Left renal cortex interstitium (tissue), 4 donors: ENCODE measurements around the gene IL1A. TPM values are rescaled to one million over a fixed set of nuclear protein-coding genes. Genes with fewer than 3 reads are reported as not detected.

Experiments
- DNase-seq, 4 donors: peaks; one replicate each; pipeline ENCODE4 v3.0.0-alpha.2; 2013; ENCODE audit warnings: low read depth in 4 of 4, low spot score in 2 of 4, missing footprints in 1 of 4
- polyA plus RNA-seq, 4 donors: library from polyadenylated mRNA; unstranded; fragments of 120-200 nt; gene quantifications; one replicate each; pipeline ENCODE4 v1.2.1, GENCODE V29; 2013; ENCODE audit not compliant: insufficient read length in 4 of 4

Gene IL1A
- polyA plus RNA-seq, 4 donors = 0.08 to 0.14 (median 0.13) TPM; not detected in 1

DNA sequence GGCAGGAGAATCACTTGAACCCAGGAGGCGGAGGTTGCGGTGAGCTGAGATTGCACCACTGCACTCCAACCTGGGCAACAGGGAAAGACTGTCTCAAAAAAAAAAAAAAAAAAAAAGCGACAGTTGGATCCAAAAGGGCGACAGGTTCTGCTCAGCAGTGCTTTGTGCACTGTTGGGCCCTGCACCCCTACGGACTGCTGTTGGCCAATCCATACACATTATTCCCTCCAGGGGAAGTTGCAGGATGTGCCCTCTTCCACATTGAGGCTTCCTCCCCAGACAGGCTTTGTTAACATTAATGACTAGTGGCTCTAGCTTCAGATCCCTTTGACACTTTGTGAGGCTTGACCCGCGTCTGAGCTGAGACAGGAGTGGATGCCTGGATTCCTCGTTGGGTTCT is 54.1 kb downstream of the IL1A start:
- no peak for DNase-seq

DNA sequence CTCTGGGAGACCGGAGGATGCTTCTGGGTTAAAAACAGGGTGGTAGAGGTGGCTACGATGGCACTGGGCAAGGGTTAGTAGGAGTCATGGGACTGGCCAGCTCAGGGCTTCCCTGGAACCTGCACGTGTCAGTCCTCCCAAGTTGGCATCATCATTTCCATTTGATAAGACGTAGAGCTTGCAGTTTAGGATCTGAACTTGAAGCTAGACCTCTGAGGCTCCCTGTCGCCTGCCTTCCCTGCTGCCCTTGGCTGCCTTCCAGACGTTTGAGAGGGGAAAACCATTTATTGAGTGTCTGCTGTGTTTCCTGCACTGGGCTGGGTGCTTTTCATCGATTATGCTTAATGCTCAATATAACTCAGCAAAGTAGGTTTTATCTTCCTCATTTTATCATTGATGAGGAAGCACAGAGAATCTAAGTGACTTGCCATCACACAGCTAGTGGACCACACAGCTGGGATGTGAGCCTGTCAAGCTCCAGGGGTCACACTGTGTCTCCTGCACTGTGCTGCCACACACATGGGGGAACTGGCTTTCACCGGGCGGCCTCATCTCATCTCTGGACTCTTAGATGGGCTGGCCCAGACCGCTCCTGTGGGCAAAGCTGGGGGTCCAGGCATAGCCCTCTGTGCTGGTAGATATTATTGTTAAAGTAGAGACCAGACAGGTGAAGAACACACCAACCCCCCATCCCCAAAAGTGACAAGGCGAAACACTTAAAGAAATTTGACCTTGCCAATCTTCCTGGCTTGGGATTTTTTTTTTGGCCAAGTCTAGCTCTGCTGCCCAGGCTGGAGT is 55.7 kb downstream of the IL1A start:
- DNase-seq = no peak

DNA sequence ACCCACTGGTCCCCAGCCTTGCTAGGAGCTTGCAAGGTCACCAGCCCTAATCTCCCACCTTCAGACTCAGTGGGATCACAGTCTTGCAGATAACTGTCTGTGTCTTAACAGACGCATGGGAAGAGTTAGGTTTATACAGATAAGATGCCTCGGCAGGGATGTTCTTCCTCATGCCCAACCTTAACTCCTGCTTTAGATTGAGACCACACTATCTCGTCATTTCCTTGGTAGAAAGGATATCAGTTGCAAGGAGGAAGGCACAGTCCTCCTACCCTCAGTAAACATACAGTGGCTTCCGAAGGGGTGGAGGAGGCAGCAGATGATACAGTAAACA is 56.3 kb downstream of the IL1A start:
- DNase-seq = no peak

DNA sequence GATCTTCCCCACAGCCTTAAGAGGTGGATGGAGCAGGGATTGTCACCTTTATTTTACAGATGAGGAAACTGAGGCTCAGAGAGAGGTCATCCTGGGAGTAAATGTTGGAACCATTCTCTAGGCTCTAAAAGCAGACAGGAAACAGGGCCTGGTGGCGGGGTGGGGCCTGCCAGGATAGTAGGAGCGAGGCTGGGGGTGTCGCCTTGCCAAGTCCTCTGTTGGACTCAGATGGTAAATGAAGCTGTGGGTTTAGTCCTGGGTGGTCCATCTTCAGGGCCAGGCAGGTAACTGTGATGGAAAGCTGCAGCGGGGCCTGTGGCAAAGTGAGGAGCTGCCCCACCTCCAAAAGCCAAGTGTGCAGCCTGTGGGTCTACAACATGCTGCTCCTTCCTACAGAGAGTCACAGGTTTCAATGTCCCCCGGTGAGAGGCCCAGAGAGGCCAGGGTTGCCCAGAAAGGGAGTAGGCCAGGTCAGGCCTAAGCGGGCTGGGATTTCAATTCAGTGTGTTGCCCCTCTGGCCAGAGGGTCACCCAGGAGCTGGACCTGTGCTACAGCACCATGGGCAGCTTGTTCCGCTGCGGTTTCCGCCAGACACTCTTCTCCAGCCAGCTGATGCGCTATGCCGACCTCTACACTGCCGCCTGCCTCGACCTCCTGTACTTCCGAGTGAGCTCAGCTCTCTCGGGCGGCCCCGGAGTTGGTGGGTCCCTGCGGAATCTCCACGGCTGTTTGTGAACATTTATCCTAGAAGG is 56.8 kb downstream of the IL1A start:
- DNase-seq = no peak

DNA sequence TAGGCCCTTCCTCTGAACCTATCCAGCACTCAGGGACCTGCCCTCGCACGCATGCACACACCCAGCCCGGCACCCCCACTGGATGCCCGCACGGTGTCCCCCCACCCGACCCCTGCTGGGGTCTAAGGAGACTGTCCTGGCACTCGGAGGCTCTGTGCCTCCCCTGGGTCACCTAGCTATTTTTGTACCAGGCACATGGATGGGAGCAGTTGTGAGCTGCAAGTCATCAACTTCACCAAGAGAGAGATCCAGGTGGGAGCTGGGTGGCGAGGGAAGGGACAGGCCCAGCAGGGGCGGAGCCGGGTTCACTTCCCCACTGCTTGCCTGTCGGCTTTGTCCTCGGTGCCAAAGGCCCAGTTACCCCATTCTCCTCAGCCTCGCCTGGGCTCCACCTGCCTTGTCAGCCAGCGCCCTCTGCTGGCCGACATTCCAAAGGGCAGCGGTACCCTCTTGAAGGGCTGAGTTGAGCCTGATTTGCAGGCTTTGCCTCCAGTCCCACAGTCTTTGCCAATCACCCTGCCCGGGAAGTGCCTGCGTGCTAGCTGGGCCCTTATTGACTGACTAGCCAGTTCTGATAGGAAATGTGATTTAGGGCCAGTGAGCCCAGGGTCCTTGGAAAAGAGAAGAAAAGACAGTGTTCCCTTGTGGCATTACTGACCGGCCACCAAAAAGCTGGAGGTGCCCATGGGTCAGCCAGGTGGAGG is 57.7 kb downstream of the IL1A start:
- DNase-seq = peak; percentile 64 to 75 (median 71)

DNA sequence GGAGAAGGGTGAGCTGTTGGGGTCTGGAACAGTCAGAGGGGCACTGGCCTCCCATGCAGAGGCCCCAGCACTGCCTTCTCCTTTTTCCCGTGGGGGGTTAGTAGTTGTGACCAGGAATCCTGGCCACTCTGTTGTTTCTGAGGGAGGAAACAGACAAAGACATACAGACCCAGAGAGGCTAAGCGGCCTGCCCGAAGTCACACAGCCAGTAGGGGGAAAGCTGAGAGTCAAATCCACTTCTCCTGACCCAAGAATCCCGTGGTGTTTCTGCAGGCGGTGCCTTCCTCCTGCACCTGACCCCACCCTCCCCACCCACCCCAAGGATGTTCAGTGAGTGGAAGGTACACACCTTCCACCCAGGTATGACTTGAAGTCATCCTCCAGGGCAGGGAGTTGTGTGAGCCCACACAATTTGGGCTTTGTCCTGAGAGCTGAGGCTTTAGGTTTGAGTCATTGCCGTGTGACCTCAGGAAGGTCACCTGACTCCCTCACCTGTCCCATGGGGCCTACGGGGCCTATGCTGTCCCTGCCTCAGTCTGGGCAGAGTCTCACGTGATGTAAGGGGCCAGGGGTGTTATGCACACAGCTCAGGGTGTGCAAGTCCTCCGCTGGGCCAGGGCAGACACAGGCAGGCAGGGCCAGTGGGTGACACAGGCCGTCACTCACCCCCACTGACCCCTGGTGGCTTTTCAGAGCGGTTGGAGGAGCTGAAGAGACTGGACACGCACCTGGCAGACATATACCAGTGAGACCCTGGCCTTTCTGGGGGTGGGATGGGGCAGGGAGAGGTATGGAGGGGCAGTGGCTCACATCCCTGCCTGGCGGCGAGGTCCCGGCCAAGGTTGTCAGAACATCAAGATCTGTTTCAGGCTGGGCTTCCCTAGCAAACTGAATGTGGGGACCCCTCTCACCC is 58.5 kb downstream of the IL1A start:
- no peak for DNase-seq

DNA sequence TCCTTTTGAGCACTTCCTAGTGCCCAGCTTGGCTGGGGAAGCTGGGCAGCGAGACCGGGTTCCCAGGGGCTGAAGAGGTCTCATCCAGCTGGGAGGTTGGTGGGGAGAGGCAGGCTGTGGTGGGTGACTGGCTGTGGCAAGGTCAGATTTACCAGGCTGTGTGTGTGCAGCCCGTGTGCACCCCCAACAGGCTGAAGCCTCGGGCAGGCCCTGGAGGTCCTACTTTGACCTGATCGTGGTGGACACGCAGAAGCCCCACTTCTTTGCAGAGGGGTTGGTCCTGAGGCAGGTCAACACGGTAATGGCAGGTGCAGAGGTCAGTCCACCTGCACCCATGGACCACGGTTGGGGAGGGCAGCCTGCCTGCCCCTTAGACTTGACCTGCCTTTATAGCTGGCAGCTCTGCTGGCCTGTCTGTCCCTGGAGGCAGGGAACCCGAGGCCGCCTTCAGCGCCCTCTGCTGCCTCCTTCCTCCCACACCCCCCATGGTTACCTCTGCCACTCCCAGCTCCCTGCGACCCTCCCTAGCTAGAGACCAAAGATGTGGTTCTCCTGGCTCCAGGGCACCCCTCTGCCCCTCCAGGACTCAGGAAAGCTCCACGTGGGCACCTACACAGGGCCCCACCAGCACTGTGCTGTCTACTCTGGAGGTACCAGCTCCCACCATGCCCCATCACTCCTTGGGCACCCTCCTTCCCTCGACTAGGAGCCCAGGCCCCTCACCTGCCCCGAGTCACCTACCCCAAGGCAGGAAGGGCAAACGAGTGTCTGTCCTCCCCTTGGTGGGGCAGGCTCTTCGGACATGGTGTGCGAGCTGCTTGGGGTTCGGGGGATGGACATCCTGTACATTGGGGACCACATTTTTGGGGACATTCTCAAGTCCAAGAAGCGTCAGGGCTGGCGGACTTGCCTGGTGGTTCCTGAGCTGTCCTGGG is 59.4 kb downstream of the IL1A start:
- DNase-seq = no peak

DNA sequence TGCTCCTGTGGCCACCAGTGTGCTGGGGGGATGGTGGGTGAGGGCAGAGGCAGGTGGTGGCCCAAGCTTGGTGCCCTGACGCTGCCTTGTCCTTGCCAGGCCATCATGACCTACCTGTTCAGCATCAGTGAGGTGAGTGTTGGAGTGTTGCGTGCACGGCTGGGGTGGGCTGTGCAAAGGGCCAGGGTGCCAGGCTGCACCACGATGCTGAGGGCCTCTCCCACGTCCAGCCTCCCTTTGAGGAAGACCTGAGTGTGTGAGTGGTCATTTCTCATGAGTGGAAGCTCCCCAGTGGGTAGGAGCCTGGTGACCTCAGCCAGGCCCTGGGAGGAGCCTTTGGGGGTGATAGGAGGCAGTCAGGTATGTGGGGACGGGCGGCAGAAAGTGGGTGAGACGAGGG is 60.3 kb downstream of the IL1A start:
- DNase-seq = no peak

Other genes starting within 250 kb of the IL1A start
- 10 to 100 TPM; 22.0 to 26.3 (median 23.0) TPM for gene POLR1B, start 242.0 kb downstream of the IL1A start, polyA plus RNA-seq
- 10 to 100 TPM; 23.0 to 44.6 (median 28.5) TPM for gene CHCHD5, start 199.9 kb downstream of the IL1A start, polyA plus RNA-seq
- gene SLC20A1, start 138.6 kb downstream of the IL1A start, polyA plus RNA-seq = 10 to 100 TPM; 40.5 to 53.9 (median 42.0) TPM
- gene NT5DC4, start 63.5 kb downstream of the IL1A start, polyA plus RNA-seq = under 1 TPM; 0.05 to 0.20 (median 0.14) TPM
- gene CKAP2L, start 19.9 kb downstream of the IL1A start, polyA plus RNA-seq = 10 to 100 TPM; 12.5 to 15.4 (median 13.8) TPM
- gene IL1B, start 52.3 kb upstream of the IL1A start, polyA plus RNA-seq = 1 to 10 TPM in 1 of 4 donors, under 1 TPM in 3; 0.35 to 3.1 (median 0.60) TPM
- gene IL37, start 126.7 kb upstream of the IL1A start, polyA plus RNA-seq = under 1 TPM in 1 of 4 donors, not detected in 3; 0.13 TPM
- gene IL36G, start 193.5 kb upstream of the IL1A start, polyA plus RNA-seq = under 1 TPM in 2 of 4 donors, not detected in 2; 0.21 to 0.25 TPM
- not detected for gene IL36A, start 221.0 kb upstream of the IL1A start, polyA plus RNA-seq